ENCODE data around the gene BRPF3.
"Not testable (repeated sequence)": the region's sequence is repeated elsewhere in the genome, so short reads cannot be mapped to it uniquely, and the experiment has no call there.

GRCh38 chr6:36218516-36218915 is 22.0 kb downstream of the BRPF3 start:
- TF ChIP-seq, protein P1, sequence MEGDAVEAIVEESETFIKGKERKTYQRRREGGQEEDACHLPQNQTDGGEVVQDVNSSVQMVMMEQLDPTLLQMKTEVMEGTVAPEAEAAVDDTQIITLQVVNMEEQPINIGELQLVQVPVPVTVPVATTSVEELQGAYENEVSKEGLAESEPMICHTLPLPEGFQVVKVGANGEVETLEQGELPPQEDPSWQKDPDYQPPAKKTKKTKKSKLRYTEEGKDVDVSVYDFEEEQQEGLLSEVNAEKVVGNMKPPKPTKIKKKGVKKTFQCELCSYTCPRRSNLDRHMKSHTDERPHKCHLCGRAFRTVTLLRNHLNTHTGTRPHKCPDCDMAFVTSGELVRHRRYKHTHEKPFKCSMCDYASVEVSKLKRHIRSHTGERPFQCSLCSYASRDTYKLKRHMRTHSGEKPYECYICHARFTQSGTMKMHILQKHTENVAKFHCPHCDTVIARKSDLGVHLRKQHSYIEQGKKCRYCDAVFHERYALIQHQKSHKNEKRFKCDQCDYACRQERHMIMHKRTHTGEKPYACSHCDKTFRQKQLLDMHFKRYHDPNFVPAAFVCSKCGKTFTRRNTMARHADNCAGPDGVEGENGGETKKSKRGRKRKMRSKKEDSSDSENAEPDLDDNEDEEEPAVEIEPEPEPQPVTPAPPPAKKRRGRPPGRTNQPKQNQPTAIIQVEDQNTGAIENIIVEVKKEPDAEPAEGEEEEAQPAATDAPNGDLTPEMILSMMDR (IDR thresholded peaks at IDR 0.05) = not testable (repeated sequence)
- TF ChIP-seq JUN (CRISPR knock-in tag; IDR thresholded peaks at IDR 0.05); MAX (CRISPR knock-in tag; IDR thresholded peaks at IDR 0.05); AR (CRISPR knock-in tag; IDR thresholded peaks at IDR 0.05); IRF2 (CRISPR knock-in tag; IDR thresholded peaks at IDR 0.05; ENCODE audit: borderline replicate concordance, low read depth); NR2C2 (CRISPR knock-in tag; IDR thresholded peaks at IDR 0.05); MLX (CRISPR knock-in tag; IDR thresholded peaks at IDR 0.05); CBFB (CRISPR knock-in tag; IDR thresholded peaks at IDR 0.05; ENCODE audit: low read depth); SMAD3 (CRISPR knock-in tag; IDR thresholded peaks at IDR 0.05; ENCODE audit: borderline replicate concordance); CREB1 (CRISPR knock-in tag; IDR thresholded peaks at IDR 0.05); ZNF317 (CRISPR knock-in tag; IDR thresholded peaks at IDR 0.05; ENCODE audit: borderline replicate concordance, low read depth); TEAD1 (CRISPR knock-in tag; IDR thresholded peaks at IDR 0.05): not testable (repeated sequence)
- TF ChIP-seq, protein P2, sequence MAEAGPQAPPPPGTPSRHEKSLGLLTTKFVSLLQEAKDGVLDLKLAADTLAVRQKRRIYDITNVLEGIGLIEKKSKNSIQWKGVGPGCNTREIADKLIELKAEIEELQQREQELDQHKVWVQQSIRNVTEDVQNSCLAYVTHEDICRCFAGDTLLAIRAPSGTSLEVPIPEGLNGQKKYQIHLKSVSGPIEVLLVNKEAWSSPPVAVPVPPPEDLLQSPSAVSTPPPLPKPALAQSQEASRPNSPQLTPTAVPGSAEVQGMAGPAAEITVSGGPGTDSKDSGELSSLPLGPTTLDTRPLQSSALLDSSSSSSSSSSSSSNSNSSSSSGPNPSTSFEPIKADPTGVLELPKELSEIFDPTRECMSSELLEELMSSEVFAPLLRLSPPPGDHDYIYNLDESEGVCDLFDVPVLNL (CRISPR knock-in tag; IDR thresholded peaks at IDR 0.05; ENCODE audit: borderline replicate concordance, low read depth) = not testable (repeated sequence)

Data from WTC11 (cell line).